NCI-H345 (cell line): ENCODE results near the gene NFKB1.
"Not testable (repeated sequence)": the region's sequence is repeated elsewhere in the genome, so short reads cannot be mapped to it uniquely, and the experiment has no call there.

Source experiments
- DNase-seq: peaks from one replicate; lab custom pipeline; 2025; lab: John Stamatoyannopoulos, UW

The NFKB1 gene

DNA sequence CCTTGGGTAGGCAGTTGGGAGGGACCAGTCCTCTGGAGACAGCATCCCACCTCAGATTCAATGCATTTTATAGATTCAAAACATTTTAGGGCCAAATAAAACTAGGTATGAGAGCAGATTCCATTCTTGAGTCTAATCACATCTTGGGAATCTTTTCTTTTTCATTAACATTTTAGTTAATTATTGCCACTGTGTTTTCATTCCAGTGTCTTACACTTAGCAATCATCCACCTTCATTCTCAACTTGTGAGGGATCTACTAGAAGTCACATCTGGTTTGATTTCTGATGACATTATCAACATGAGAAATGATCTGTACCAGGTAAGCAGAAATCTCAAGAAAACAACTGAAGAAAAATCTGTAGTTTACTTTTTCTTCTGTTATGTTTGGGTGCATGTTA is 99.5 kb downstream of the NFKB1 start:
- DNase-seq, result no peak

DNA sequence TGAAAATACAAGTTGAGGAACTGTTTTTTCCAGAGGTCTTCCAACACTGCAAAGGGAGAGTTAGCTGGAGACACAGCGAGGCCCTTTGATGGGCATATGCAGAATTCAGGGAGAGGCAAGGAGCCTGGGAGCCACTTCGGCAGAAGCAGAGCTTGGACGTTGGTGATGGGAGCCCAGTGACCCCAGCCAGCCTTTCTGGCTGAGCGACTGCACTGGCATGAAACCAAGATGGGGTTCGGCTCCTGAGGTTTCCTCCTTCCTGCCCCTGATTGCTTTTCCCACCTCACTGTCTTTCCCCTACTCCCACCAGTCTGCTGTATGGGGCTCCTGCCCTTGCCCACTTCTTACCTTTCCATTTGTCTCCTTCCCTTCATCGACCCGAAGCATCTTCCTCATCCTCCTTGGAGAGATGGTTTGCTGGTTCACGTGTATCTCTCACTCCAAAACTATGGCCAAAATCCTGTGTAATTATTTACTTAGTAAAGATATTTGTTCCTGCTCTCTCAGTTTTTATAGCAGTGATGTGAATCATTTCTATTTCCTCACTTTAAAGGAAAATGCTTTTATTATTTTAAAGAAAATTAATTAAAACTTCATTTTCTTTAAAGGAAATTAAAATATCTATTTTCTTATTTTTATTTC is 100.5 kb downstream of the NFKB1 start:
- no peak for DNase-seq

GRCh38 chr4:102604222-102604940 is 103.2 kb downstream of the NFKB1 start:
- DNase-seq, result no peak

GRCh38 chr4:102606261-102606660 is 105.1 kb downstream of the NFKB1 start:
- DNase-seq, result no peak

GRCh38 chr4:102606846-102607450 is 105.8 kb downstream of the NFKB1 start:
- no peak for DNase-seq

DNA sequence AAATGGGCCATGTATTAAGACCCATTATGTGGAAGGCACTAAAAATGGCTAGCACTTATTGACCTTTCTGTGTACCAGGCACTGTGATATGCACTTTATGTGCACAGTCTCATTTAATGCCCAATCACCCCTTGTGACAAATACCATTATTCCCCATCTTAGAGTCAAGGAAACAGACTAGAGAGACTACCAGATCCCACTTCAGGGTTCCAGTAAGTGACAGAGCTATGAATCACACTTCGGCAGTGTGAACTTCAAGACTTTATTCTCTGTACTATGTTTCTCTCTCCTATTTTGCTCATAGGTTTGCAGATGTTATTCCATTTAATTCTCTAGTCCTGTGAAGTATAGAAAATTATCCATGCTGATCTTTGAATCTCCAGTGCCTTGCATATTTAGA is 107.0 kb downstream of the NFKB1 start:
- no peak for DNase-seq

GRCh38 chr4:102610007-102610406 is 108.8 kb downstream of the NFKB1 start:
- DNase-seq, result no peak

DNA sequence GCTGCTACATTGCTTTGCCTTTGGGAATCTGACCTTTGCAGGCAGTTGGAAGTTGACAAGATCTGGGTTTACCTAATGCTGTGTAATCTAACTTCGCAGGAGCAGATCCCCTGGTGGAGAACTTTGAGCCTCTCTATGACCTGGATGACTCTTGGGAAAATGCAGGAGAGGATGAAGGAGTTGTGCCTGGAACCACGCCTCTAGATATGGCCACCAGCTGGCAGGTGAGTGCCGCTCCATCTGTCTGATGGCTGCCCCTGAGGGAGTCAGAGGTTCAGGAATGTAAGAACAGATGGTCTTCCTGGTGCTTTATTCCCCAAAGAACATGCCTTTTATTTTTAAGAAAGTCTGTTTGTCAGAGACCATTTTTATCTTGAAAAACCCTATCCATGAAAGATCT is 109.3 kb downstream of the NFKB1 start:
- DNase-seq, result no peak

- DNase-seq, result no peak
Observed at GRCh38 chr4:102612210-102612609, 111.1 kb downstream of the NFKB1 start.

- DNase-seq, result no peak
Observed at GRCh38 chr4:102612824-102613366, 111.7 kb downstream of the NFKB1 start.

- DNase-seq, result no peak
Observed at GRCh38 chr4:102614801-102615200, 113.6 kb downstream of the NFKB1 start.

GRCh38 chr4:102616636-102617035 is 115.5 kb downstream of the NFKB1 start:
- DNase-seq, result no peak

- not testable (repeated sequence) for DNase-seq
Observed at GRCh38 chr4:102619021-102619420, 117.9 kb downstream of the NFKB1 start.

DNA sequence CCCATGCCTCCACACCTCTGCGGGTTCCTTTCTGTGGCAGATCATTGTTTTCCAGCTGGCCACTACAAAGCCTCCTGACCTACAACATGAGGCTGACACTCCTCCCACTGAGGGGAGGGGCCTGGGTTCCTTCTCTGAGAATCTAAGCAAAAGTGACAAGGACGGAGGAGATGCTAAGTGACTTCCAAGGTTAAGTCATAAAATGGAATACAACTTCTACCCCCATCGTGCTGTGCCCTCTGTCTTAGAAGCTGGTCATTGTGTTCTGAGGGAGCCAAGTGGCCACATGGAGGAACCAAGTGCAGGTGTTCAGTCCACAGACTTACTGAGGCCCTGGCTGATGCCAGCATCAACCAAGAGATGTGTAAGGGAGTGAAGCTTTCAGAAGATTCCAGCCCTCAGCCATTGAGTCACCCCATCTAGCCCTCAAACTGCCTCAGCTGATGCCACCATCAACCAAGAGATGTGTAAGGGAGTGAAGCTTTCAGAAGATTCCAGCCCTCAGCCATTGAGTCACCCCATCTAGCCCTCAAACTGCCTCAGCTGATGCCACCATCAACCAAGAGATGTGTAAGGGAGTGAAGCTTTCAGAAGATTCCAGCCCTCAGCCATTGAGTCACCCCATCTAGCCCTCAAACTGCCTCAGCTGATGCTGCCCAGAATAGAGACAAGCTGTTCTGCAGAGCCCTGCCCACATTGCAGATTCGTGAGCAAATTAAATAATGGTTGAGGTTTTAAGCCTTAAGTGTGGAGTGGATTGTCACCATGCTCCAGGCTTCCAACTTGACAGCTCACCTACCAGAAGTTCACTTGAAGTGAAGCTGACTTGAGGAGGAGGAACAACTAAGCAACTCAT is 118.8 kb downstream of the NFKB1 start:
- DNase-seq, result not testable (repeated sequence)

GRCh38 chr4:102620697-102621497 is 119.7 kb downstream of the NFKB1 start:
- peak; percentile 39 for DNase-seq

DNA sequence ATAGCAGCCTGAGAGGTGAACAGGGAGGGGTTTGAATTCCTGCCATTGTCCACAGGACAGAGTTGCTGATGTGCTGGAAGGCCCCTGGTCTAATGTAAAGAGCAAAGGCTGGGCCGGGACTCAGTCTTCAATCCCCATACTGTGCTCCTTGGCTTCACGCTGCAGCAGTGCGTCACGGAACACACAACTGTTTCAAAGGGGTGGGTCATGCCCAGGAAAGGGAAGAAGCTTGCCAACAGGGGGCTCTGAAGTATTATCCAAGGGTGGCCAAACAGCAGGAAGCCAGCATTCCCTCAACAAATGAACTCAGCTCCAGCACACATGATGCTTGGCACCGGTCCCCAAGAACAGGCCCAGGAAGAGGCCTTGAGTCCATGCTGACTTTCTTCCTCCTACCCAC is 122.5 kb downstream of the NFKB1 start:
- DNase-seq, result peak; percentile 25

GRCh38 chr4:102624505-102624904 is 123.3 kb downstream of the NFKB1 start:
- no peak for DNase-seq

GRCh38 chr4:102625232-102625930 is 124.2 kb downstream of the NFKB1 start:
- DNase-seq, result no peak

DNA sequence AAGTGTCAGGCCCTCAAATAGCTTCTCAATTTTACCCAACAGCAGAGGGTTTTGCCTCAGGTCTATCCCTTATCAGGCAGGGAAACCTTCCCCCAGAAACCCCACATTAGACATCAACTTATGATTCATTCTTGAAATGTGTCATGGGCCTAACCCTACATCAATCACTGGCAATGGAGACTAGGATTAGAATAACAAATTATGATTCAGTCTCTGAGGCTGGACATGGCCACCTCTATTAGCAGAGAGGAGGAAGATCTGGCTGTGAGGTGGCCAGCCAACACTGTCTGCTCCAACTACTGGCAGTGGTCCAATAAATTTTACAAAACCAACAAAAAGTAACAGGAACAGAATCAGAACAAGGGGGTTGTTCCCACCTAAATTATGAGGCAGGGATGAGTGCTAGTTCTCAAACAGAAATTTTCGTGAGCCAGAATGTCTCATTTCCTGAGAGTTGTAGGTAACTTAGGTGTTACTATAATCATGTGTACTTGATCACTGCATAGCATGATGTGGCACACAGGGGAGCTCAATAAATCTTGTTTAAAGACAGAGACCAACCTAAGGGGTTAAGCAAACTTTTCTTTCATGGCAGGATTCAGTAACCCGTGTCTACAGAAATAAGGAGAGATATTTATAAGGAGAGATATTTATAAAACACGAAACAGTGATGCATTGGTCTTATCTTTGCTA is 126.8 kb downstream of the NFKB1 start:
- no peak for DNase-seq

GRCh38 chr4:102629673-102630072 is 128.5 kb downstream of the NFKB1 start:
- DNase-seq, result no peak
